HepG2 (cell line): Measurements from ENCODE around the gene NGRN. TPM values are rescaled to one million over a fixed set of nuclear protein-coding genes. Genes with fewer than 3 reads are reported as not detected.
"Not testable (repeated sequence)": the region's sequence is repeated elsewhere in the genome, so short reads cannot be mapped to it uniquely, and the experiment has no call there.

Source experiments
- CCDC6 ChIP-seq: sonication (generic); formaldehyde crosslinking; IDR thresholded peaks from 2 replicates; pipeline ENCODE4 v1.8.1; 2022; ENCODE audit warnings: mild to moderate bottlenecking, missing genetic modification reagents, moderate library complexity
- HIVEP1 ChIP-seq: sonication (generic); formaldehyde crosslinking; IDR thresholded peaks from 2 replicates; pipeline ENCODE4 v1.4.0; 2020; ENCODE audit warnings: mild to moderate bottlenecking, missing genetic modification reagents
- MYC ChIP-seq: sonication (generic); formaldehyde crosslinking; IDR thresholded peaks from 2 replicates; pipeline ENCODE4 v1.9.0; 2021; ENCODE audit warnings: missing genetic modification reagents, borderline replicate concordance
- RELA ChIP-seq: sonication (generic); formaldehyde crosslinking; IDR thresholded peaks from 2 replicates; pipeline ENCODE4 v1.4.0; 2020; ENCODE audit warnings: missing genetic modification reagents
- STAG1 ChIP-seq: sonication (generic); formaldehyde crosslinking; IDR thresholded peaks from 2 replicates; pipeline ENCODE4 v1.4.0; 2020; ENCODE audit warnings: missing genetic modification reagents
- ZNF614 ChIP-seq: IDR thresholded peaks from 2 replicates; pipeline ENCODE4 v1.6.1; 2018; ENCODE audit warnings: missing biosample characterization, missing genetic modification reagents, inconsistent platforms, borderline replicate concordance
- polyA plus RNA-seq, 8 experiments: library from polyadenylated mRNA; depleted of rRNA in 3 of 8; stranded (reverse) in 7 of 8; unstranded in 1 of 8; fragments of >200 nt; fragmentation: Illumina TruSeq in 4 of 8; extraction: Trizol in 4 of 8; gene quantifications; 2 replicates each; pipeline versions ENCODE4 v1.2.1 to v1.2.3, GENCODE V29; 2011 to 2016; ENCODE audit warnings: low read depth in 4 of 8, missing spikeins in 1 of 8, mixed read lengths in 1 of 8; ENCODE audit not compliant: insufficient read depth in 1 of 8
- total RNA-seq, 5 experiments: library from RNA; depleted of rRNA; stranded (reverse); fragments of >200 nt; fragmentation: Illumina TruSeq; extraction: Trizol; gene quantifications; 2 replicates each; pipeline ENCODE4 v1.2.3, GENCODE V29; 2016; ENCODE audit warnings: low read depth in 1 of 5
- TF ChIP-seq, protein P1 (sequence below): IDR thresholded peaks from 2 replicates; pipeline ENCODE4 v1.6.1; 2016
- TF ChIP-seq, protein P2 (sequence below), 2 experiments: fragments of 450-650 bp in 1 of 2; sonication (generic) in 1 of 2; formaldehyde crosslinking in 1 of 2; IDR thresholded peaks; 2 replicates each; pipeline versions ENCODE4 v1.6.1 to v1.8.0; 2016 to 2022; ENCODE audit warnings: antibody characterized with exemption in 1 of 2, mild to moderate bottlenecking in 1 of 2, missing genetic modification reagents in 1 of 2
- TF ChIP-seq, protein P3 (sequence below): IDR thresholded peaks from 2 replicates; pipeline ENCODE4 v1.6.1; 2018; ENCODE audit warnings: missing genetic modification reagents, mild to moderate bottlenecking, missing compliant biosample characterization
- TF ChIP-seq, protein P4 (sequence below), 2 experiments: sonication (generic) in 1 of 2; formaldehyde crosslinking in 1 of 2; IDR thresholded peaks; 2 replicates each; pipeline versions ENCODE4 v1.4.0 to v1.6.1; 2018 to 2020; ENCODE audit warnings: missing genetic modification reagents in 2 of 2, borderline replicate concordance in 1 of 2, low read depth in 1 of 2, mild to moderate bottlenecking in 1 of 2, missing biosample characterization in 1 of 2
- TF ChIP-seq, protein P5 (sequence below): IDR thresholded peaks from 2 replicates; pipeline ENCODE4 v1.6.1; 2016; ENCODE audit warnings: missing compliant biosample characterization, missing genetic modification reagents, borderline replicate concordance

Gene NGRN
- total and polyA plus RNA-seq, 2 of the 13 experiments (the other 11 are each of a cell fraction or from before 2014, with no cell fraction given), result 39.8 to 63.7 TPM

DNA sequence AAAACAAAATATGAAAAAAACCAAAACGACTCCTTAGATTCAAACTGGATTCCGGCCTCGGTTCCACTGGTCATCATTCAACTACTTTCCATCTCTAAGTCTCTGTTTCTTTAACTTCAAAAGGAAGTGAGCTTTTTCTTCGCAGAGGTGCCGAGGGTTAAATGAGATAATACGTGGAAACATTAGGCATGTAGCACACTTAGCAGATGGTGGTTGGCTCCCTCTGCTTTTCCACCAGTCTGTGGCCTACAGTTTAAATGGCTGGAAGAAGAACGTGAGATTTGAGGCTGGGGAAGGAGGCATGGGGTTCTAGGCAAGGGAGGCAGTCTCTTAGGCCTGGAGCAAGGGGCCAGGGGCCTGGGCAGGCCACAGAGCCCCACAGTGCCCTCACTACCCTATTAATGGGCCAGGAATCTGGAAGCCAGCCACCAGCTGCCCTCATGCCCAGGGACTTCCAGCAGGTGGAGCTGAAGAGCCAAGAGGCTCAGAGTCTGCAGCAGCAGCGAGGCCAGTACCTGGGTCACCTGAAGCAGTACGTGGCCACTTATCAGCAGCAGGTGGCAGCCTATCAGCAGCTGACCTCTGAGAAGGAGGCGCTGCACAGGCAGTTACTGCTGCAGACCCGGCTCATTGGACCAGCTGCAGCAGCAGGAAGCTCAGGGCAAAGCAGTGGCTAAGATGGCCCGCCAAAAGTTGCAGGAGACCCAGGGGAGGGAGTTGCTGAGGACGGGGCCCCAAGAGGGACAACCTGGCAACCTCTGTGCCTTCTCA, 27.8 kb downstream of the NGRN start (continued):
- TF ChIP-seq, protein P1, sequence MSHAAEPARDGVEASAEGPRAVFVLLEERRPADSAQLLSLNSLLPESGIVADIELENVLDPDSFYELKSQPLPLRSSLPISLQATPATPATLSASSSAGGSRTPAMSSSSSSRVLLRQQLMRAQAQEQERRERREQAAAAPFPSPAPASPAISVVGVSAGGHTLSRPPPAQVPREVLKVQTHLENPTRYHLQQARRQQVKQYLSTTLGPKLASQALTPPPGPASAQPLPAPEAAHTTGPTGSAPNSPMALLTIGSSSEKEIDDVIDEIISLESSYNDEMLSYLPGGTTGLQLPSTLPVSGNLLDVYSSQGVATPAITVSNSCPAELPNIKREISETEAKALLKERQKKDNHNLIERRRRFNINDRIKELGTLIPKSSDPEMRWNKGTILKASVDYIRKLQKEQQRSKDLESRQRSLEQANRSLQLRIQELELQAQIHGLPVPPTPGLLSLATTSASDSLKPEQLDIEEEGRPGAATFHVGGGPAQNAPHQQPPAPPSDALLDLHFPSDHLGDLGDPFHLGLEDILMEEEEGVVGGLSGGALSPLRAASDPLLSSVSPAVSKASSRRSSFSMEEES, result 0 out of 2 replicates have a peak, but pooled peaks have one; percentile 33
- TF ChIP-seq STAG1 (CRISPR knock-in tag) (peak; percentile 86), MYC (CRISPR knock-in tag) (peak; percentile 44; the same call in 1 of the 2 replicates), RELA (CRISPR knock-in tag) (0 out of 2 replicates have a peak, but pooled peaks have one; percentile 62), ZNF614 (CRISPR knock-in tag) (peak; percentile 35; the same call in 1 of the 2 replicates), CCDC6 (CRISPR knock-in tag) (0 out of 2 replicates have a peak, but pooled peaks have one; percentile 34), HIVEP1 (CRISPR knock-in tag) (0 out of 2 replicates have a peak, but pooled peaks have one; percentile 16)
- TF ChIP-seq, protein P2, sequence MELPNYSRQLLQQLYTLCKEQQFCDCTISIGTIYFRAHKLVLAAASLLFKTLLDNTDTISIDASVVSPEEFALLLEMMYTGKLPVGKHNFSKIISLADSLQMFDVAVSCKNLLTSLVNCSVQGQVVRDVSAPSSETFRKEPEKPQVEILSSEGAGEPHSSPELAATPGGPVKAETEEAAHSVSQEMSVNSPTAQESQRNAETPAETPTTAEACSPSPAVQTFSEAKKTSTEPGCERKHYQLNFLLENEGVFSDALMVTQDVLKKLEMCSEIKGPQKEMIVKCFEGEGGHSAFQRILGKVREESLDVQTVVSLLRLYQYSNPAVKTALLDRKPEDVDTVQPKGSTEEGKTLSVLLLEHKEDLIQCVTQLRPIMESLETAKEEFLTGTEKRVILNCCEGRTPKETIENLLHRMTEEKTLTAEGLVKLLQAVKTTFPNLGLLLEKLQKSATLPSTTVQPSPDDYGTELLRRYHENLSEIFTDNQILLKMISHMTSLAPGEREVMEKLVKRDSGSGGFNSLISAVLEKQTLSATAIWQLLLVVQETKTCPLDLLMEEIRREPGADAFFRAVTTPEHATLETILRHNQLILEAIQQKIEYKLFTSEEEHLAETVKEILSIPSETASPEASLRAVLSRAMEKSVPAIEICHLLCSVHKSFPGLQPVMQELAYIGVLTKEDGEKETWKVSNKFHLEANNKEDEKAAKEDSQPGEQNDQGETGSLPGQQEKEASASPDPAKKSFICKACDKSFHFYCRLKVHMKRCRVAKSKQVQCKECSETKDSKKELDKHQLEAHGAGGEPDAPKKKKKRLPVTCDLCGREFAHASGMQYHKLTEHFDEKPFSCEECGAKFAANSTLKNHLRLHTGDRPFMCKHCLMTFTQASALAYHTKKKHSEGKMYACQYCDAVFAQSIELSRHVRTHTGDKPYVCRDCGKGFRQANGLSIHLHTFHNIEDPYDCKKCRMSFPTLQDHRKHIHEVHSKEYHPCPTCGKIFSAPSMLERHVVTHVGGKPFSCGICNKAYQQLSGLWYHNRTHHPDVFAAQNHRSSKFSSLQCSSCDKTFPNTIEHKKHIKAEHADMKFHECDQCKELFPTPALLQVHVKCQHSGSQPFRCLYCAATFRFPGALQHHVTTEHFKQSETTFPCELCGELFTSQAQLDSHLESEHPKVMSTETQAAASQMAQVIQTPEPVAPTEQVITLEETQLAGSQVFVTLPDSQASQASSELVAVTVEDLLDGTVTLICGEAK (IDR thresholded peaks at IDR 0.05), result not testable (repeated sequence)
- TF ChIP-seq, protein P2 (CRISPR knock-in tag; IDR thresholded peaks at IDR 0.05), result 0 out of 2 replicates have a peak, but pooled peaks have one; percentile 28
- TF ChIP-seq, protein P3, sequence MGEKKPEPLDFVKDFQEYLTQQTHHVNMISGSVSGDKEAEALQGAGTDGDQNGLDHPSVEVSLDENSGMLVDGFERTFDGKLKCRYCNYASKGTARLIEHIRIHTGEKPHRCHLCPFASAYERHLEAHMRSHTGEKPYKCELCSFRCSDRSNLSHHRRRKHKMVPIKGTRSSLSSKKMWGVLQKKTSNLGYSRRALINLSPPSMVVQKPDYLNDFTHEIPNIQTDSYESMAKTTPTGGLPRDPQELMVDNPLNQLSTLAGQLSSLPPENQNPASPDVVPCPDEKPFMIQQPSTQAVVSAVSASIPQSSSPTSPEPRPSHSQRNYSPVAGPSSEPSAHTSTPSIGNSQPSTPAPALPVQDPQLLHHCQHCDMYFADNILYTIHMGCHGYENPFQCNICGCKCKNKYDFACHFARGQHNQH (CRISPR knock-in tag), result 0 out of 2 replicates have a peak, but pooled peaks have one; percentile 36
- TF ChIP-seq, protein P4, sequence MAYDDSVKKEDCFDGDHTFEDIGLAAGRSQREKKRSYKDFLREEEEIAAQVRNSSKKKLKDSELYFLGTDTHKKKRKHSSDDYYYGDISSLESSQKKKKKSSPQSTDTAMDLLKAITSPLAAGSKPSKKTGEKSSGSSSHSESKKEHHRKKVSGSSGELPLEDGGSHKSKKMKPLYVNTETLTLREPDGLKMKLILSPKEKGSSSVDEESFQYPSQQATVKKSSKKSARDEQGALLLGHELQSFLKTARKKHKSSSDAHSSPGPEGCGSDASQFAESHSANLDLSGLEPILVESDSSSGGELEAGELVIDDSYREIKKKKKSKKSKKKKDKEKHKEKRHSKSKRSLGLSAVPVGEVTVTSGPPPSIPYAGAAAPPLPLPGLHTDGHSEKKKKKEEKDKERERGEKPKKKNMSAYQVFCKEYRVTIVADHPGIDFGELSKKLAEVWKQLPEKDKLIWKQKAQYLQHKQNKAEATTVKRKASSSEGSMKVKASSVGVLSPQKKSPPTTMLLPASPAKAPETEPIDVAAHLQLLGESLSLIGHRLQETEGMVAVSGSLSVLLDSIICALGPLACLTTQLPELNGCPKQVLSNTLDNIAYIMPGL (CRISPR knock-in tag; IDR thresholded peaks at IDR 0.05; ENCODE audit: borderline replicate concordance in 1 of 2, low read depth in 1 of 2), result peak; percentile 87 to 89
- TF ChIP-seq, protein P5, sequence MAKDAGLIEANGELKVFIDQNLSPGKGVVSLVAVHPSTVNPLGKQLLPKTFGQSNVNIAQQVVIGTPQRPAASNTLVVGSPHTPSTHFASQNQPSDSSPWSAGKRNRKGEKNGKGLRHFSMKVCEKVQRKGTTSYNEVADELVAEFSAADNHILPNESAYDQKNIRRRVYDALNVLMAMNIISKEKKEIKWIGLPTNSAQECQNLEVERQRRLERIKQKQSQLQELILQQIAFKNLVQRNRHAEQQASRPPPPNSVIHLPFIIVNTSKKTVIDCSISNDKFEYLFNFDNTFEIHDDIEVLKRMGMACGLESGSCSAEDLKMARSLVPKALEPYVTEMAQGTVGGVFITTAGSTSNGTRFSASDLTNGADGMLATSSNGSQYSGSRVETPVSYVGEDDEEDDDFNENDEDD (CRISPR knock-in tag), result 0 out of 2 replicates have a peak, but pooled peaks have one; percentile 14
